Gastroesophageal sphincter (tissue), 4 donors: ENCODE data around the gene GFAP. TPM values are rescaled to one million over a fixed set of nuclear protein-coding genes. Genes with fewer than 3 reads are reported as not detected.

Experiments used
- ATAC-seq: fragments of 150-250 bp; one replicate; pipeline ENCODE4 v1.9.1; 2016; ENCODE audit warnings: mild to moderate bottlenecking, moderate library complexity
- H3K27ac ChIP-seq, 4 donors: fragments of 200-600 bp; sonication (generic) in 3 of 4; 1 replicate in 3 of 4; 2 replicates in 1 of 4; pipeline ENCODE4 v1.5.1; 2016 to 2019
- H3K27me3 ChIP-seq: fragments of 200-600 bp; sonication (generic); one replicate; pipeline ENCODE4 v1.5.1; 2019
- H3K36me3 ChIP-seq, 2 donors: fragments of 200-600 bp; sonication (generic); one replicate each; pipeline ENCODE4 v1.5.1; 2019; ENCODE audit warnings: control low read depth in 1 of 2
- H3K4me1 ChIP-seq, 3 donors: fragments of 200-600 bp; sonication (generic); 1 replicate in 2 of 3; 2 replicates in 1 of 3; pipeline ENCODE4 v1.5.1; 2016 to 2019; ENCODE audit warnings: control low read depth in 2 of 3
- H3K4me3 ChIP-seq, 2 donors: fragments of 200-600 bp; sonication (generic); one replicate each; pipeline ENCODE4 v1.5.1; 2019; ENCODE audit warnings: mild to moderate bottlenecking in 1 of 2, moderate library complexity in 1 of 2
- H3K9me3 ChIP-seq, 3 donors: fragments of 200-600 bp; sonication (generic); one replicate each; pipeline ENCODE4 v1.5.1; 2017 to 2019; ENCODE audit warnings: control low read depth in 2 of 3
- CTCF ChIP-seq, 4 experiments: fragments of 200-600 bp in 2 of 4; fragments of 450-650 bp in 2 of 4; sonication (generic) in 1 of 4; IDR thresholded peaks; one replicate each; pipeline ENCODE4 v1.5.1; 2017 to 2019; ENCODE audit warnings: antibody characterized with exemption in 4 of 4, mild to moderate bottlenecking in 2 of 4, moderate library complexity in 2 of 4
- EP300 ChIP-seq: sonication (generic); formaldehyde crosslinking; IDR thresholded peaks from one replicate; pipeline ENCODE4 v1.6.1; 2017; ENCODE audit warnings: antibody characterized with exemption, mild to moderate bottlenecking
- POLR2A ChIP-seq, 2 donors: fragments of 450-650 bp; IDR thresholded peaks; one replicate each; pipeline ENCODE4 v1.6.1; 2017; ENCODE audit warnings: antibody characterized with exemption in 2 of 2, mild to moderate bottlenecking in 2 of 2, moderate library complexity in 1 of 2
- POLR2AphosphoS5 ChIP-seq: sonication (generic); formaldehyde crosslinking; IDR thresholded peaks from one replicate; pipeline ENCODE4 v1.6.1; 2017; ENCODE audit warnings: antibody characterized with exemption
- WGBS, 2 donors: methylation state at CpG; one replicate each; pipeline ENCODE4 v1.1.5; 2018; ENCODE audit warnings: low coverage in 1 of 2; 5-methylcytosine and 5-hydroxymethylcytosine counted together
- total RNA-seq, 4 donors: library from RNA; depleted of rRNA; stranded (reverse); fragments of >200 nt; gene quantifications; one replicate each; pipeline ENCODE4 v1.1.0, GENCODE V29; 2016

GFAP gene
- total RNA-seq, 4 donors from 2014 or later = 0.77 to 3.8 (median 1.1) TPM; not detected in 1

- Histone ChIP-seq H3K27ac (no peak overlapping the region), H3K4me1 (peaks cover 0 to 22% (median 0%) of the 10 kb centered on the region in 3 donors), H3K9me3 (no peaks in the 10 kb centered on the region), H3K4me3 (no peak overlapping the region), H3K27me3 (no peaks in the 10 kb centered on the region), H3K36me3 (peaks cover 0 to 75% of the 10 kb centered on the region in 2 donors)
- ATAC-seq = no peak
- no peak for TF ChIP-seq POLR2AphosphoS5
- no peak for TF ChIP-seq POLR2A (IDR thresholded peaks at IDR 0.05)
- no peak for TF ChIP-seq CTCF (IDR thresholded peaks at IDR 0.05)
- TF ChIP-seq EP300 = no peak
These were observed 23.1 kb downstream of the GFAP start for GRCh38 chr17:44892250-44892649.

GRCh38 chr17:44889003-44889402, 26.3 kb downstream of the GFAP start:
- H3K36me3 ChIP-seq = peaks cover 0 to 87% of the 10 kb centered on the region in 2 donors
- no peaks in the 10 kb centered on the region for H3K9me3 ChIP-seq
- no peaks in the 10 kb centered on the region for H3K27me3 ChIP-seq
- peaks cover 0 to 12% (median 0%) of the 10 kb centered on the region in 3 donors for H3K4me1 ChIP-seq
- H3K4me3 ChIP-seq = no peak overlapping the region
- no peak for ATAC-seq
- no peak for TF ChIP-seq EP300
- no peak for TF ChIP-seq POLR2AphosphoS5
- TF ChIP-seq CTCF (IDR thresholded peaks at IDR 0.05) = no peak
- no peak for TF ChIP-seq POLR2A (IDR thresholded peaks at IDR 0.05)
- H3K27ac ChIP-seq = no peak overlapping the region
- 71 to 97% methylated on average over 7 of the region's 7 CpGs for WGBS, 2 donors

- H3K4me1 ChIP-seq = peaks cover 0 to 12% (median 0%) of the 10 kb centered on the region in 3 donors
- TF ChIP-seq POLR2AphosphoS5 (no peak), POLR2A (IDR thresholded peaks at IDR 0.05) (no peak), CTCF (IDR thresholded peaks at IDR 0.05) (no peak), EP300 (no peak)
- no peak overlapping the region for H3K4me3 ChIP-seq
- no peak overlapping the region for H3K27ac ChIP-seq
- H3K9me3 ChIP-seq = no peaks in the 10 kb centered on the region
- 78 to 91% methylated on average over 8 to 10 of the region's 10 CpGs for WGBS, 2 donors
- ATAC-seq = no peak
- peaks cover 0 to 87% of the 10 kb centered on the region in 2 donors for H3K36me3 ChIP-seq
- H3K27me3 ChIP-seq = no peaks in the 10 kb centered on the region
These were observed 27.0 kb downstream of the GFAP start for GRCh38 chr17:44887971-44888954.

GRCh38 chr17:44887016-44887415, 28.3 kb downstream of the GFAP start:
- peaks cover 0 to 87% of the 10 kb centered on the region in 2 donors for H3K36me3 ChIP-seq
- ATAC-seq = no peak

More at GRCh38 chr17:44887016-44887415, 28.3 kb downstream of the GFAP start:
- Histone ChIP-seq H3K27ac (no peak overlapping the region), H3K4me3 (no peak overlapping the region), H3K27me3 (no peaks in the 10 kb centered on the region), H3K4me1 (peaks cover 0 to 12% (median 0%) of the 10 kb centered on the region in 3 donors), H3K9me3 (no peaks in the 10 kb centered on the region)
- TF ChIP-seq EP300 (no peak), POLR2A (IDR thresholded peaks at IDR 0.05) (no peak), CTCF (IDR thresholded peaks at IDR 0.05) (no peak), POLR2AphosphoS5 (no peak)
- WGBS, 2 donors = 50 to 80% methylated on average over 1 of the region's 1 CpG
